ENCODE data around the gene WIF1.

DNA sequence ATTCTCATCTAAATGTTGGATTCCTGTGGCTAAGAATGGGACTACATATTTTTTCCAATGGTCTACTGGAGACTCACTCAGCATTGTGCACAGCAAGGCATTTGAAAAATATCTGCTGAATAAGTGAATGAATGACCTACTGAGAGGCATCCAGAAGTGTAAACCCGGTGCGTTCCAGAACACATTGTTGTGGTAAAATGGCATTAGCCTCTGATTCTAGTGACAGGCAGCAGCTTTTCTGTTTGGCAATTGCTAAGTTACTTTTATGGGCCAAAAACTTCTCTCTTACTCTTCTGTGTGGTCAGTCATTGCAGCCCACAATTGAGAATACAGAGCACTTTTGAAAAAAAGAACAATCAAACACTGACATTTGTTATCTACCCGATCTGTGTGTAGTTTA lies 36.5 kb downstream of the WIF1 start:
- TF ChIP-seq, protein P1, sequence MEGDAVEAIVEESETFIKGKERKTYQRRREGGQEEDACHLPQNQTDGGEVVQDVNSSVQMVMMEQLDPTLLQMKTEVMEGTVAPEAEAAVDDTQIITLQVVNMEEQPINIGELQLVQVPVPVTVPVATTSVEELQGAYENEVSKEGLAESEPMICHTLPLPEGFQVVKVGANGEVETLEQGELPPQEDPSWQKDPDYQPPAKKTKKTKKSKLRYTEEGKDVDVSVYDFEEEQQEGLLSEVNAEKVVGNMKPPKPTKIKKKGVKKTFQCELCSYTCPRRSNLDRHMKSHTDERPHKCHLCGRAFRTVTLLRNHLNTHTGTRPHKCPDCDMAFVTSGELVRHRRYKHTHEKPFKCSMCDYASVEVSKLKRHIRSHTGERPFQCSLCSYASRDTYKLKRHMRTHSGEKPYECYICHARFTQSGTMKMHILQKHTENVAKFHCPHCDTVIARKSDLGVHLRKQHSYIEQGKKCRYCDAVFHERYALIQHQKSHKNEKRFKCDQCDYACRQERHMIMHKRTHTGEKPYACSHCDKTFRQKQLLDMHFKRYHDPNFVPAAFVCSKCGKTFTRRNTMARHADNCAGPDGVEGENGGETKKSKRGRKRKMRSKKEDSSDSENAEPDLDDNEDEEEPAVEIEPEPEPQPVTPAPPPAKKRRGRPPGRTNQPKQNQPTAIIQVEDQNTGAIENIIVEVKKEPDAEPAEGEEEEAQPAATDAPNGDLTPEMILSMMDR (conservative IDR thresholded peaks at IDR 0.05; ENCODE audit: low read length) = no peak
- TF ChIP-seq EZH2phosphoT487 (IDR thresholded peaks at IDR 0.05; ENCODE audit: borderline replicate concordance, low read depth, low read length) = no peak
